HG03439 (cell line): ENCODE measurements around the gene SMIM11.
"Not testable (repeated sequence)": the region's sequence is repeated elsewhere in the genome, so short reads cannot be mapped to it uniquely, and the experiment has no call there.

Source experiments
- ATAC-seq: cut with Tn5 transposase; IDR thresholded peaks from one replicate; pipeline ENCODE4 v1.9.1; 2021; ENCODE audit warnings: mild to moderate bottlenecking, moderate library complexity; ENCODE audit not compliant: unreplicated experiment

SMIM11 gene

GRCh38 chr21:34354836-34355235, 20.5 kb upstream of the SMIM11 start:
- ATAC-seq: no peak

GRCh38 chr21:34355570-34355969, 19.7 kb upstream of the SMIM11 start:
- ATAC-seq: no peak

GRCh38 chr21:34357889-34358288, 17.4 kb upstream of the SMIM11 start:
- ATAC-seq: no peak

GRCh38 chr21:34358866-34359265, 16.4 kb upstream of the SMIM11 start:
- no peak for ATAC-seq

GRCh38 chr21:34360488-34361241, 14.6 kb upstream of the SMIM11 start:
- no peak for ATAC-seq

- ATAC-seq: no peak
These were observed 13.2 kb upstream of the SMIM11 start for GRCh38 chr21:34362136-34362444.

- ATAC-seq: no peak
These were observed 12.6 kb upstream of the SMIM11 start for GRCh38 chr21:34362670-34363069.

GRCh38 chr21:34363733-34364132, 11.6 kb upstream of the SMIM11 start, which contains the start of gene KCNE2:
TSS of gene KCNE2 (plus strand) at chr21:34364006. CDS start at chr21:34370479, 6,473 bp downstream.
- ATAC-seq: no peak

- ATAC-seq: no peak
These were observed 10.4 kb upstream of the SMIM11 start for GRCh38 chr21:34364921-34365320.

GRCh38 chr21:34365809-34366208, 9.5 kb upstream of the SMIM11 start:
- no peak for ATAC-seq

GRCh38 chr21:34367320-34367935, 7.9 kb upstream of the SMIM11 start:
- no peak for ATAC-seq

- ATAC-seq: no peak
These were observed 5.6 kb upstream of the SMIM11 start for GRCh38 chr21:34369741-34370140.

- ATAC-seq: no peak
These were observed 3.0 kb upstream of the SMIM11 start for GRCh38 chr21:34372321-34372720.

GRCh38 chr21:34374462-34374861, 845 bp upstream of the SMIM11 start:
- not testable (repeated sequence) for ATAC-seq

GRCh38 chr21:34375619-34375972, 289 bp downstream of the SMIM11 start:
- ATAC-seq: peak; percentile 65

- ATAC-seq: not testable (repeated sequence)
These were observed 7.8 kb downstream of the SMIM11 start for GRCh38 chr21:34383138-34383537.

- ATAC-seq: peak; percentile 89
These were observed 8.6 kb downstream of the SMIM11 start for GRCh38 chr21:34383724-34384415.

GRCh38 chr21:34400522-34400921, 25.2 kb downstream of the SMIM11 start:
- ATAC-seq: not testable (repeated sequence)

- not testable (repeated sequence) for ATAC-seq
These were observed 29.4 kb downstream of the SMIM11 start for GRCh38 chr21:34404742-34405141.

GRCh38 chr21:34405686-34406085, 30.4 kb downstream of the SMIM11 start:
- ATAC-seq: not testable (repeated sequence)

GRCh38 chr21:34406102-34406501, 30.8 kb downstream of the SMIM11 start:
- not testable (repeated sequence) for ATAC-seq

GRCh38 chr21:34406676-34407075, 31.4 kb downstream of the SMIM11 start:
- not testable (repeated sequence) for ATAC-seq
